Measurements from ENCODE around the gene LIMS2.

Gene LIMS2

GRCh38 chr2:127631541-127631996 is 43.8 kb downstream of the LIMS2 start:
- H4K20me1 ChIP-seq = peaks cover 0 to 7% (median 0%) of the 10 kb centered on the region in 11 experiments; a peak in 3 of 22 replicates
- H3K4me1 ChIP-seq = peaks cover 68 to 99% (median 98%) of the 10 kb centered on the region in 10 experiments
- peak overlapping the region; percentile 75 to 100 (median 97) for H3K4me2 ChIP-seq
- no peak for TF ChIP-seq Cebpa-rat (IDR thresholded peaks at IDR 0.05)
- no peaks in the 10 kb centered on the region for H3K9me3 ChIP-seq (replicated peaks in 1 of 11)
- peak overlapping the region in 4 of 11 experiments; percentile 54 to 99 (median 98); a peak in 6 of 22 replicates for H3K27ac ChIP-seq
- H3K4me3 ChIP-seq = no peak overlapping the region; a peak in 3 of 20 replicates
- peaks cover 0 to 47% (median 0%) of the 10 kb centered on the region in 11 experiments; a peak in 7 of 22 replicates for H3K27me3 ChIP-seq
- no peaks in the 10 kb centered on the region for H3K36me3 ChIP-seq
- H3K9ac ChIP-seq = peak overlapping the region in 7 of 11 experiments; percentile 8 to 68 (median 56); a peak in 9 of 22 replicates

GRCh38 chr2:127630864-127631540 is 44.3 kb downstream of the LIMS2 start:
- Histone ChIP-seq H3K9me3 (replicated peaks in 1 of 11) (no peaks in the 10 kb centered on the region), H3K9ac (peak overlapping the region in 6 of 11 experiments; percentile 3 to 68 (median 52); a peak in 9 of 22 replicates), H3K4me3 (no peak overlapping the region; a peak in 1 of 20 replicates), H3K4me2 (peak overlapping the region; percentile 75 to 100 (median 97)), H3K36me3 (no peaks in the 10 kb centered on the region), H3K27ac (peak overlapping the region in 5 of 11 experiments; percentile 41 to 99 (median 54); a peak in 7 of 22 replicates), H3K4me1 (peaks cover 68 to 99% (median 98%) of the 10 kb centered on the region in 10 experiments), H4K20me1 (peaks cover 0 to 10% (median 0%) of the 10 kb centered on the region in 11 experiments; a peak in 4 of 22 replicates), H3K27me3 (peaks cover 0 to 53% (median 0%) of the 10 kb centered on the region in 11 experiments; a peak in 7 of 22 replicates)
- no peak for TF ChIP-seq Cebpa-rat (IDR thresholded peaks at IDR 0.05)

- H3K27me3 ChIP-seq = peaks cover 0 to 60% (median 0%) of the 10 kb centered on the region in 11 experiments; a peak in 7 of 22 replicates
- H3K9me3 ChIP-seq (replicated peaks in 1 of 11) = no peaks in the 10 kb centered on the region
- H3K9ac ChIP-seq = peak overlapping the region in 3 of 11 experiments; percentile 12 to 42 (median 35); a peak in 5 of 22 replicates
- no peak for TF ChIP-seq Cebpa-rat (IDR thresholded peaks at IDR 0.05)
- peaks cover 0 to 17% (median 0%) of the 10 kb centered on the region in 11 experiments; a peak in 4 of 22 replicates for H4K20me1 ChIP-seq
- no peaks in the 10 kb centered on the region for H3K36me3 ChIP-seq
- H3K4me1 ChIP-seq = peaks cover 71 to 99% (median 98%) of the 10 kb centered on the region in 10 experiments
- H3K4me3 ChIP-seq = no peak overlapping the region; a peak in 1 of 20 replicates
- H3K4me2 ChIP-seq = peak overlapping the region; percentile 75 to 100 (median 97)
- peak overlapping the region in 6 of 11 experiments; percentile 3 to 52 (median 36); a peak in 9 of 22 replicates for H3K27ac ChIP-seq
These were observed 45.0 kb downstream of the LIMS2 start for GRCh38 chr2:127630096-127630863.

GRCh38 chr2:127629637-127630036 is 45.7 kb downstream of the LIMS2 start:
- TF ChIP-seq Cebpa-rat (IDR thresholded peaks at IDR 0.05) = no peak

GRCh38 chr2:127628767-127629614 is 46.3 kb downstream of the LIMS2 start:
- Histone ChIP-seq H3K27me3 (peaks cover 0 to 66% (median 0%) of the 10 kb centered on the region in 11 experiments; a peak in 7 of 22 replicates), H3K4me3 (no peak overlapping the region), H3K36me3 (no peaks in the 10 kb centered on the region), H4K20me1 (peaks cover 0 to 23% (median 0%) of the 10 kb centered on the region in 11 experiments; a peak in 4 of 22 replicates), H3K9ac (no peak overlapping the region), H3K4me2 (peak overlapping the region in 10 of 11 experiments; percentile 77 to 100 (median 98); a peak in 16 of 22 replicates), H3K4me1 (peaks cover 74 to 99% (median 98%) of the 10 kb centered on the region in 10 experiments), H3K27ac (no peak overlapping the region), H3K9me3 (replicated peaks in 1 of 11) (no peaks in the 10 kb centered on the region)
- no peak for TF ChIP-seq Cebpa-rat (IDR thresholded peaks at IDR 0.05)

More at GRCh38 chr2:127629637-127630036, 45.7 kb downstream of the LIMS2 start:
- H3K36me3 ChIP-seq = no peaks in the 10 kb centered on the region
- no peaks in the 10 kb centered on the region for H3K9me3 ChIP-seq (replicated peaks in 1 of 11)
- peaks cover 77 to 99% (median 98%) of the 10 kb centered on the region in 10 experiments for H3K4me1 ChIP-seq
- H3K27ac ChIP-seq = 0 out of 22 replicates have a peak overlapping the region, but pooled peaks of 1 of the 11 experiments have one; percentile 47
- peak overlapping the region; percentile 75 to 100 (median 97); a peak in 21 of 22 replicates for H3K4me2 ChIP-seq
- no peak overlapping the region for H3K4me3 ChIP-seq
- peaks cover 0 to 66% (median 0%) of the 10 kb centered on the region in 11 experiments; a peak in 7 of 22 replicates for H3K27me3 ChIP-seq
- H3K9ac ChIP-seq = no peak overlapping the region; a peak in 1 of 22 replicates
- H4K20me1 ChIP-seq = peaks cover 0 to 23% (median 0%) of the 10 kb centered on the region in 11 experiments; a peak in 4 of 22 replicates

GRCh38 chr2:127627740-127628571 is 47.4 kb downstream of the LIMS2 start:
- Histone ChIP-seq H3K9ac (no peak overlapping the region), H3K4me2 (peak overlapping the region in 9 of 11 experiments; percentile 84 to 99 (median 92); a peak in 17 of 22 replicates), H3K27me3 (peaks cover 0 to 62% (median 0%) of the 10 kb centered on the region in 11 experiments; a peak in 7 of 22 replicates), H3K27ac (no peak overlapping the region), H3K4me3 (no peak overlapping the region), H3K36me3 (no peaks in the 10 kb centered on the region), H4K20me1 (peaks cover 0 to 23% (median 0%) of the 10 kb centered on the region in 11 experiments; a peak in 4 of 22 replicates), H3K9me3 (replicated peaks in 1 of 11) (no peaks in the 10 kb centered on the region), H3K4me1 (peaks cover 71 to 99% (median 98%) of the 10 kb centered on the region in 10 experiments)
- no peak for TF ChIP-seq Cebpa-rat (IDR thresholded peaks at IDR 0.05)

All from BLaER1 treated with 17β-estradiol and CSF1 and Interleukin-3, amounts not matched to agents 10 nM and 100 nM (cell line).